ENCODE results near the gene ARL15. TPM values are rescaled to one million over a fixed set of nuclear protein-coding genes. Genes with fewer than 3 reads are reported as not detected.

Gene ARL15
- total and polyA plus RNA-seq, 8 donors: 20.2 to 27.7 (median 25.1) TPM

DNA sequence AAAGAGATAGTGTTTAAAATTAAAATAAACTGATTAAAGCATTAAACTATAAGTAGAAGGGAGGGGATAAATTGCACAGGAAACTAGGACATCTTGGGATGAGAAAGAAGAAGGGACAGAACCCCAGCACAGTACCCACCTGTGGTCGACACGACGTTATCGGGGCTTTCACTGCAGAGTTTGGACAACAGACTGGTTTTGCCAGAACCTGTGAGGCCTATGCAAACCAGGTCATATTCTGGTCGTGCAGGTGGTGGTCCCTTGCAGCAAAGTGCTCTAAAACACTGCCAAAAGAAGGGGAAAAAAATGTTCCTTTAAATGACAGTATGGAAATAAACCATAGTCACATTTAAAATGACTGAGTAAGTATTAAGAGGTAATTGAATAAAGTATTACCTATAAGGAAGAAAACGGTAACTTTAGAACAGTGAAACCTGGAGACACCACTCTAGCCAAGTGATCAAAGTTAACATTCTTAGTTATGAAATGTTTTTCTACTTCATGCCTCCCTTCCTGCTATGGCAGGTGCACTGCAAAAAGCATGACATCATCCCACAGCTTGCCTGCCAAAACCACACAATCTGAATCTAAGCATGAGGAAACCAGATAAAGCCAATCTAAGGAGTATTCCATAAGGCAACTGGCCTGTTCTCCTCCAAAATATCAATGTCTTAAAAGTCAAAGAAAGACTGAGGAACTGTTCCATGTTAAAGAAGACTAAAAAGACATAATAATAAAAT lies 138.6 kb downstream of the ARL15 start:
- DNase-seq: peak in 1 of 4 donors; percentile 45
- Histone ChIP-seq H3K27ac (no peak overlapping the region), H3K36me3 (no peaks in the 10 kb centered on the region), H3K4me1 (no peaks in the 10 kb centered on the region), H3K27me3 (no peaks in the 10 kb centered on the region), H3K9me3 (no peaks in the 10 kb centered on the region), H3K4me3 (no peak overlapping the region)
- ATAC-seq: peak; percentile 84
- intact Hi-C loops (cut with DNase I): no loop called here
- TF ChIP-seq, protein P1, sequence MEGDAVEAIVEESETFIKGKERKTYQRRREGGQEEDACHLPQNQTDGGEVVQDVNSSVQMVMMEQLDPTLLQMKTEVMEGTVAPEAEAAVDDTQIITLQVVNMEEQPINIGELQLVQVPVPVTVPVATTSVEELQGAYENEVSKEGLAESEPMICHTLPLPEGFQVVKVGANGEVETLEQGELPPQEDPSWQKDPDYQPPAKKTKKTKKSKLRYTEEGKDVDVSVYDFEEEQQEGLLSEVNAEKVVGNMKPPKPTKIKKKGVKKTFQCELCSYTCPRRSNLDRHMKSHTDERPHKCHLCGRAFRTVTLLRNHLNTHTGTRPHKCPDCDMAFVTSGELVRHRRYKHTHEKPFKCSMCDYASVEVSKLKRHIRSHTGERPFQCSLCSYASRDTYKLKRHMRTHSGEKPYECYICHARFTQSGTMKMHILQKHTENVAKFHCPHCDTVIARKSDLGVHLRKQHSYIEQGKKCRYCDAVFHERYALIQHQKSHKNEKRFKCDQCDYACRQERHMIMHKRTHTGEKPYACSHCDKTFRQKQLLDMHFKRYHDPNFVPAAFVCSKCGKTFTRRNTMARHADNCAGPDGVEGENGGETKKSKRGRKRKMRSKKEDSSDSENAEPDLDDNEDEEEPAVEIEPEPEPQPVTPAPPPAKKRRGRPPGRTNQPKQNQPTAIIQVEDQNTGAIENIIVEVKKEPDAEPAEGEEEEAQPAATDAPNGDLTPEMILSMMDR (IDR thresholded peaks at IDR 0.05): no peak

DNA sequence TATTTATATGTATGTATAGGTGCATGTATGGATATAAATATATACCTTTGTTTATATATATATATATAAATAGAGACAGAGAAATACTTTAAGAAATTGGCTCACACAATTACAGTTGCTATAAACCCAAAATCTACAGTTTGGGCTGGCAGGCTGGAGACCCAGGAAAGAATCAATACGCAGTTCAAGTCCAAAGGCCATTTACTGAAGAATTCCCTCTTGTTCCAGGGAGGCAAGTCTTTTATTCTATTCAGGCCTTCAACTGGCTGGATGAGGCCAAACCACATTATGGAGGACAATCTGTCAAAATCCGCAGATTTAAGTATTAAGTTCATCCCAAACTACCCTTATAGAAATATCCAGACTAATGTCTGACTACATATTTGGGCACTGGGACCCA lies 144.7 kb downstream of the ARL15 start:
- H3K9me3 ChIP-seq: no peaks in the 10 kb centered on the region
- no peaks in the 10 kb centered on the region for H3K4me1 ChIP-seq
- no peak overlapping the region for H3K4me3 ChIP-seq
- no peaks in the 10 kb centered on the region for H3K27me3 ChIP-seq
- TF ChIP-seq, protein P1 (IDR thresholded peaks at IDR 0.05): no peak
- H3K27ac ChIP-seq: no peak overlapping the region
- DNase-seq (no peak), ATAC-seq (no peak)
- no peaks in the 10 kb centered on the region for H3K36me3 ChIP-seq
- intact Hi-C loops (cut with DNase I): no loop called here

DNA sequence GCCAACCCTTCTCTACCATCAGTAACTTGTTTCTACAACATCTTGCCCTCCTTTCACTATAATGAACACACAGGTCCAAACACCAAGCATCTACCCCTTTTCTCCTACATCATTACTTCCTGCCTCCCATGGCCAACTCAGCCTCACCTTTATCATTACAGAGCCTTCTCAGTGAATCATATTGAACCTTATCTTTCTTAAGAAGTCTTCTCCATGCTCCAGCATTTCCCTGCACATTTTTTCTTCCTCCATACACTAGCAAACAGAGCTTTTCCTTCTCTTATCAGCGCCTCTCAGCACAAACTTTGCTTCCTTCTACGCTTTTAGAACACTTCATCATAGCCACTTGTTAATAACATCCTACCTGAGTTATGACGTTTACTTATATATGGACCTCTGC lies 148.2 kb downstream of the ARL15 start:
- Histone ChIP-seq H3K36me3 (no peaks in the 10 kb centered on the region), H3K4me1 (no peaks in the 10 kb centered on the region), H3K27me3 (no peaks in the 10 kb centered on the region), H3K4me3 (no peak overlapping the region), H3K27ac (no peak overlapping the region), H3K9me3 (no peaks in the 10 kb centered on the region)
- TF ChIP-seq, protein P1 (IDR thresholded peaks at IDR 0.05): no peak
- DNase-seq: no peak
- intact Hi-C loops (cut with DNase I): no loop called here
- no peak for ATAC-seq

DNA sequence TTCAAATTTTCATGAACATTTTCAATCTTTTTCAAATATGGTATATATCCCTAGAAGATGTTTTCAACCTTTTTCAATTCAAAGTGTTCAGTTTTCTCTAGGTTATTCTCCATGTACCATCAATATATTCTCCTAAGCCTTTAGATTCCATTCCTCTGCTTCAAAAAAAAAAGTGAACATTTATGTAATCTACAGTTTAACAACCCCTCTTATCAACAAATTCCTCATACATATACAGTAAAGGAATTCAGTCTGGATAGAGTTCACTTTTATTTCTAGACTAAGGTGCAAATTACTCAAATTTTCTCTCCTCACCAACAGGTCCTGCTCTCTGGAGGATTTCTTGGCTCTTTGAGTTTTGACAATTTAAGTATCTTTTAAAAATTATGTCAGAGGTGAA lies 150.0 kb downstream of the ARL15 start:
- no peak for ATAC-seq
- TF ChIP-seq, protein P1 (IDR thresholded peaks at IDR 0.05): no peak
- intact Hi-C loops (cut with DNase I): no loop called here

DNA sequence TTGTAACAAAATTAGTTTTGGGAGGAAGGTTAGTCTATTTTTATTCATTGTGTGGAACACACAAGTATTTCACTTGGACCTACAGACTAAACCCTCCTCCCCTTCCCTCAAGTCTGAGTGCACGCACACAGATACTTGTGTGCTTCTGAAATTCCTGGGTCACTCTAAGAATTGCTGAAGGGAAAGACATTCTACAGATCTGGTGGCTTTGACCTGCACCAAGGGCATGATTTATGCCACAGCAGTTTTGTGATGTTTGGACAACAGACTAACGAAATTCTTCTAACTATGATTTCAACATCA lies 150.5 kb downstream of the ARL15 start:
- no peaks in the 10 kb centered on the region for H3K9me3 ChIP-seq
- intact Hi-C loops (cut with DNase I): no loop called here
- H3K4me3 ChIP-seq: no peak overlapping the region
- no peaks in the 10 kb centered on the region for H3K27me3 ChIP-seq
- H3K36me3 ChIP-seq: no peaks in the 10 kb centered on the region
- ATAC-seq (no peak), DNase-seq (no peak)
- TF ChIP-seq, protein P1 (IDR thresholded peaks at IDR 0.05): no peak
- H3K27ac ChIP-seq: no peak overlapping the region
- no peaks in the 10 kb centered on the region for H3K4me1 ChIP-seq

More for the DNA sequence above, 150.0 kb downstream of the ARL15 start:
- Histone ChIP-seq H3K27ac (no peak overlapping the region), H3K36me3 (no peaks in the 10 kb centered on the region), H3K9me3 (no peaks in the 10 kb centered on the region), H3K4me3 (no peak overlapping the region), H3K27me3 (no peaks in the 10 kb centered on the region), H3K4me1 (no peaks in the 10 kb centered on the region)
- no peak for DNase-seq
